GM03348 (cell line): ENCODE results near the gene WDR45B.
A peak's percentile ranks its signal among the peaks of the same experiment; 100 is the strongest.

ENCODE experiments used
- DNase-seq: peaks from one replicate; pipeline ENCODE4 v3.0.0; 2012; ENCODE audit warnings: low spot score

The WDR45B gene

GRCh38 chr17:82677353-82677925 is 29.2 kb upstream of the WDR45B start:
- no peak for DNase-seq

DNA sequence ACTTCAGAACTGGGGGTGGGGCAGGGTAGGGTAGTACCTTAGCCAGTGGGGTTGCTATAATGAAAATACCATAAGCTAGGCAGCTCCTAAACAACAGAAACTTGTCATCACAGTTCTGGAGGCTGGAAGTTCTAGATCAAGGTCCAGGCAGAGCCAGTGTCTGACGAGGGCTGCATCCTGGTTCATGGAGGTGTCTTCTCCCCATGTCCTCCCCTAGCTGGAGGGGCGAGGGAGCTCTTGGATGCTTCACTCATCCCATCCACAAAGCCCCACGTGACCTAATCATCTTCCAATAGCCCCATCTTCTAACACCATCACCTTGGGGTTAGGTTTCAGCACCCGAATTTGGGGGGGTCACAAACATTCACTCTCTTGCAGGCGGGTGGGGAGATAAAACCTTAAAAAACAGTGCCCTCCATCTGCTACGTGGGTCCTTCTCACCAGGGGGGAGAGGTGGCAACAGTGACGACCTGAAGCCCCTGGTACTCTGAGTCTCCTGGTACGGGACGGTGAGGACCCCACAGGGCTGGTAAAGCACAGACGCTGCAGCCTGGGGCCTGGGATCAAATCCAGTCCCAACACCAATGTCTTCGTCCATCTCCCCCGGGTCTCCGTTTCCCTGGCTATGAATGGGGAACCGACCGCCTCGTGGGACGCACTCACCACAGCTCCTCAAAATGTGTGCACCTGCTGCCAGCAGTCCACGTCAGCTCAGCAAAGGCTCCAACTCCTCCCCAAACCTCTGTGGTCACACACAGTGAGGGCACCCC is 27.4 kb upstream of the WDR45B start:
- DNase-seq, result no peak

DNA sequence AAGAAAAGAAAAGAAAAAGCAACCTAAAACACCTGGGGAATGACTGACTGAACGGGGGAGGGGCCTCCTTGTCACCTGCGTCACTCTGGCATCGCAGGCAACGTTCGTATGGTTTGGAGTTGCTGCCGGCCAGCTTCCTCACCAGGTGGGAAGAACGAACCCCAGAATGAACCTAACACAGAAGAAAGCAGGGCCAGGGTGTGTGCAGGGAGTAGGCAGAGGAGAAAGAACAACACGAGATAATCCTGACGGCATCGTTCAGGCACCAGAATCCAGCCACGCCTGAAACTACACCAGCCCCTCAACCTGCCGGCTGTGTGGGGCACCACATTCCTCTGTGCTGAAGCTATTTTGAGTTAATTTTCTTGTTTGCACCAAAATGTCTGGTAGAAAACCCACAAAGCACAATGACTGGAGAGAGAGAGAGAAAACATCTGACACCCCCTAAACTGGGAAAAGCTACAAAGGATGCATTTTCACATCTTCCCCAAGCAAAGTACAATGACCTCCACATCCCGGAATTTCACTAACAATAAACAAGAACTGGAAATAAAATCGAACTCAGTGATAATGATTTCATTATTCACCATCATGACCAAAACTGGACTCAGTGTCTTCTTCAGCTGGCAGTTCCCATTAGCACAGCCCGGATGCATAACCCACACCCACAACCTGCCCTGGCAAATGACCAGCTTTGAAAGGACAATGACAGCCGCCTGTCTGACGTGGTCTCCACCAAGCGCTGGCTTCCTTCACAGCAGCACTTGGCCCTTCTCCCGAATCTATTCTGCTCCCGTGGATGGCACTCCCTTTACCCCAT is 26.6 kb upstream of the WDR45B start:
- no peak for DNase-seq

DNA sequence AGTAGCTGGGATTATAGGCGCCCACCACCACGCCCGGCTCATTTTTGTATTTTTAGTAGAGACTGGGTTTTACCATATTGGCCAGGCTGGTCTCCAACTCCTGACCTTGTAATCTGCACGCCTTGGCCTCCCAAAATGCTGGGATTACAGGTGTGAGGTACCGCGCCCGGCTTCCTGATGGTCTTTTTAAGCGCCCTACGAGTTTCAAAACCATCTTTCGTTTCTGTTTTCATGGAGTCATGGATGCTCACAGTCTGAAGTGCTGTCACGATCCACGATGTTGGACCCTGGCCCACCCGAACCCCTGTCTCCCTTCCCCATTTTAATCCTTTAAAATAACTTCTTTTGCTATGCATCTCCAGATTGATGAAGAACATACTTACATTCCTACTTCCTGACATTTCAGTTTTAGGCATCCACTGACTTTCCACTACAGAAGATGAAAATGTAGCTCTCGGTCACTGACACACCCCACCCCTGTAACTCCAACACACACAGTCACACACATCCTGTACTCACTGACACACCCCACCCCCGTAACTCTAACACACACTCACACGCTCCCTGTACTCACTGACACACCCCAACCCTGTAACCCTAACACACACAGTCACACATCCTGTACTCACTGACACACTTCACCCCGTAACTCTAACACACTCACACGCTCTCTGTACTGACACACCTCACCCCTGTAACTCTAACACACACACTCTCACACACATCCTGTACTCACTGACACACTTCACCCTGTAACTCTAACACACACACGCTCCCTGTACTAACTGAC is 22.6 kb upstream of the WDR45B start:
- no peak for DNase-seq

DNA sequence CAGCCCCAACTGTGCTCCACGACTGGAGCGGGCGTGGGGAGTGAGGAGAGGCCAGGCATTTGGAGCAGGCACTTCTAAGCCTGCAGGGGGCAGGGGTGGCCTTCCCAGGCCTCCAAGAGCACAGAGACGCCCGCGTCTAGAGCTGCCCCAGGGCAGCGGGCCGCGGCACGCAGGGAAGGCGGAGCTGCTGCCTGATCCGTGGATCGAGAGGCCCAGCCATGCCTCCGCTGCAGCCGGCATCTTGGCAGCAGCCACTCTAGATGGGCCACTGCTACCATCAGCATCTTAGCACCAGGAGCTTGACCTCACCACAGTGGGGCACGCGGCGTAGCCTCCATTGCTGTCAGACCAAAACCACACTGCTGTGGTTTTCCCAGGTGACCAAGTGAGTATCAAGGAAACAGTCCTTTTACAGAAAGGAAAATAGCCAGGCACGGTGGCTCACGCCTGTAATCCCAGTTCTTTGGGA is 20.4 kb upstream of the WDR45B start:
- DNase-seq, result peak; percentile 80

DNA sequence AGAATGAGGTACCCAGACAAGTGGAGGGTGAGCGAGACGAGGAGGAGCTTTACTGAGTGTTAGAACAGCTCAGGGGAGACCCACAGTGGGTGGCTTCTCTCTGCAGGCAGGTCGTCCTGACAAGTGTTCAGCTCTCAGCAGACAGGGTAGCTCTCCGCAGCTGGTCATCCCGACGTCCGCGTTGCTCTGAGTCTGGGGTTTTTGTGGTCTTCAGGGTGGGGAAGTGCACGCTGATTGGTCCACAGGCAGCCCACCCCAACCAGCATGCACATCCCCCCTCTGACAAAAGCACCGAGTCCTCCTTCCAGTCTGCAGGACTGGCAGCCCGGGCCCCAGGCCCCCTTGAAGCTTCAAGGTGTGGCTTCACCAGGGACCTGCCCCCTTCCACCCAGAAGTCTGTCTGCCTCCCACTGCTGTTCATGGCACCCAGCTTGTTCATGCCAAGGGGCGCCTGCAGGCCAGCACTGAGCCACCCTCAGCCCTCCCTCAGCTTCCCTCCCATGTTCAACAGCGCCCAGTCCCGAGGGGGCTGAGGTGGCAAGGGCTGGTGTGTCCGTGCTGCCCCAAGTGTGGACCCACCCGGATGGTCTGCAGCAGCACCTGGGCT is 19.9 kb upstream of the WDR45B start:
- DNase-seq, result no peak

GRCh38 chr17:82667668-82668000 is 19.4 kb upstream of the WDR45B start:
- DNase-seq, result no peak

GRCh38 chr17:82666931-82667667 is 18.9 kb upstream of the WDR45B start:
- no peak for DNase-seq

- no peak for DNase-seq
Observed at GRCh38 chr17:82665891-82666290, 17.6 kb upstream of the WDR45B start.

- no peak for DNase-seq
Observed at GRCh38 chr17:82665217-82665616, 17.0 kb upstream of the WDR45B start.

GRCh38 chr17:82664701-82665182 is 16.5 kb upstream of the WDR45B start:
- no peak for DNase-seq

- no peak for DNase-seq
Observed at GRCh38 chr17:82664276-82664575, 16.0 kb upstream of the WDR45B start.

DNA sequence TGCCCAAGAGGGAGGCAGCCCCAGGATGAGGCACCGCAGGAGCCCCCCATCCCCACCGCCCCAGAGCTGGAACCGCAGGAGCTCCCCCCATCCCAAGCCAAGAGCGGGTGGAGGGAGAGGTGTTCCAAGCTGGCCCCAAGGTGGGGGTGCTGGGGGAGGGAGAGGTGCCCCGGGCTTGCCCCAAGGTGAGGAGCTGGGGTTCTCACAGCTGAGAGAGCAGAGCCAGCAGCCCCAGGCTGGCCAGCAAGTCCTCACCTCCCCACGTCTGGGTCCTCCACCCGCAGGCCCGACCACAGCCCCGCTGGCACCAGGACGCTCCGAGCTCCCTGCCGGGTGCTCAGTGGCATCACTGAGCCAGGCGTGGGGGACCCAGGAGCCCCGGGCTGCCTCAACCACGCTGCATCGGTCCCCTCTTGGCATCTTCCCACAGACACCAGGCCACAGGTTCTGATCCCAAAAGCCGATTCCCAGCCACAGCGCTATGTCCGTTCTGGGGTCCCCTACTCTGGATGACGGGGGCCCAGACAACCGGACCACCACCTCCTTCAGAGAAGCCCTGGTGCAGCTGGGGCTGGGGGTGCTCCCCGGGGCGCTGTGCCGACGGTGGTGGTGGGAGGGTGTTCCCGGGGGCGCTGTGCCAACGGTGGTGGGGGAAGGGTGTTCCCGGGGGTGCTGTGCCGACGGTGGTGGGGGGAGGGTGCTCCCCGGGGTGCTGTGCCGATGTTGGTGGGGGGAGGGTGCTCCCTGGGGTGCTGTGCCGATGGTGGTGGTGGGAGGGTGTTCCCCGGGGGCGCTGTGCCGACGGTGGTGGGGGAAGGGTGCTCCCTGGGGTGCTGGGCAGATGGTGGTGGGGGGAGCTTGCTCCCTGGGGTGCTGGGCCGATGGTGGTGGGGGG is 15.4 kb upstream of the WDR45B start:
- DNase-seq, result no peak

DNA sequence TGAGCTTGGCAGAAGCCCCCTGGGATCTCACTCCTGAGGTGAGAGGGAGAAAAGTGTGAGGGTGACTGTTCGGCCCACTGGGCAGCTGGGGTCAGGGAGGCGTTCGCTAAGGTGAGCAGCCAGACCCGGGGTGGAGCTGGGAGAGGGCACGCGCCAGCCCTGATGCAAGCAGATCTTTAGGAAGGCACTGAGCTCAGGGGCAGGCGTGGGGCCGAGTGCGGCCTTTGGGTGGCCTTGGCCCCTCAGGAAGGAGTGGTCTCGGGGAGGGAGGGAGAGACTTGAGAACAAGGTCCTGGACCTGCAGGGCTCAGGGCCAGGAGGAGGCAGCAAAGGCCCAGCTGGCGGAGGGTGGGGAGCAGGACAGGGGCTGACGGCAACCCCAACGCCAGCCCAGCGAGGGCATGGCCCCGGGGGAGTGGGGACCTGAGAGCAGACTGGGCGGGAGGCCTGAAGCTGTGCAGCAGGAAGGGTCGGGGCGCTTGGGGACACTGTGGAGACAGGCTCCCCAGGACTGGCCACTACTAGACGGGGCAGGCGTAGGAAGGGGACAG is 14.5 kb upstream of the WDR45B start:
- no peak for DNase-seq

DNA sequence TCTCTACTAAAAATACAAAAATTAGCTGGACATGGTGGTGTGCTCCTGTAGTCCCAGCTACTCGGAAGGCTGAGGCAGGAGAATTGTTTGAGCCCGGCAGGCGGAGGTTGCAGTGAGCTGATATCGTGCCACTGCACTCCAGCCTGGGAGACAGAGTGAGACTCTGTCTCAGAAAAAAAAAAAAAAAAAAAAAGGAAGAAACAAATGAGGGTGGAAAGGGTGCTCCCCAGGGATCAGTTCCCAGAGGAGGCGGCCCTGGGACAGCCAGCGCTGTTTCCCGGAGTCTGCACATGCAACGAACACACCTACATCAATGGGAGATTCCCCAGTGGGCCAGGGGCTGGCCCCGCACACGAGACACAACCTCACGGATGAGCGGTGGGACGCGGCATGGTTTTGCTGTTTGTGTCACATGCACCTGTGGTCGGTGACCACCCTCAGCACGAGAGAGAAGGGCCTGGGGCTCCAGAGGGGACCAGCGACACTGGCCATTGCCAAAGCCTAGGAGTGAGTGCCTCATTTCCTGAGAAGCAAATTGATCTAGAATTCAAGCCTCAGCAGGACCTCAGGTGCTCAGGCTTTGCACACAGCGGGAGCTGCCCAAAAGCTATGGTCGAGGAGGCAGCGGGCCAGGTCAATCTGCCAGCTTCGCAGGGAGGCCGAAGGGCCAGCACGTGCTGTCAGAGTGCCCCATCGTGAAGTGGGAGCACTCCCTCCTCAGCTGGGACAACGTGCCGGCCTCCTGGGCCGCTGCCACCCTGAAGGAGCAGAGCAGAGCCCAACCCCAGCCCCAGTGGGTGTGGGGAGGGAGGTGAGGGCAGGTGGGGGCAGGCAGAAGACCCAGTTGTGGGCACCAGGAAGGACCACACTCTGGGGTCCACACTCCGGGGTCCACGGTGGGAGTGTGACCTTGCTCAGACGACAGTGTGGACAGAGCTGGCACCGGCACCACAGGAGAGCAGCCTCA is 13.8 kb upstream of the WDR45B start:
- DNase-seq, result no peak

GRCh38 chr17:82659886-82660285 is 11.6 kb upstream of the WDR45B start:
- no peak for DNase-seq

DNA sequence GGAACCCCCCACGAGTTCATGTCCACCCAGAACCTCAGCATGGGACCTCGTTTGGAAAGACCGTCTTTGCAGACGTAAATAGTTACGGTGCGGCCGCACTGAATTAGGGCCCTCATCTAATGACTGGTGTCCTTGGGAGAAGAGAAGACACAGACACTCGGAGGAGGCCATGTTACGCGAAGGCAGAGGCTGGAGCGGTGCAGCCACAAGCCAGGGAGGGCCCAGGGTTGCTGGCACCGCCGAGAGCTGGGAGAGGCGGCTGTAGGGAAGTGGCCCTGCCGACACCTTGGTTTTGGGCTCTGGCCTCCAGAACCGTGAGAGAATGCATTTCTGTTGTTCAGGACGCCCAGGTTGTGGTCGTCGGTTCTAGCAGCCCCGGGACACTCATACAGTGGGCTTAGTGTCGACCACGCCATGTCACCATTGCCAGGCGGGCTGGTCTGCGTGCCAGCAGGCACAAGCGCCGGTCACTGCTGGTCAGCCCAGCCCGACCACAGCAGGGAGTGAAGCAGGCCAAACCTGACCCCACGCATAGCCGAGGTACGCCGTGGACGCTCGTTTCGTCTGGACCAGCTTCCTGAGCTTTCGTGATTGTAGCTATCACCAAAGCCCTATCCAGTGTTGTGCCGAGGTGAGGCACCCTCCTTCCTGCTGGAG is 10.7 kb upstream of the WDR45B start:
- DNase-seq, result no peak

- DNase-seq, result no peak
Observed at GRCh38 chr17:82658331-82658730, 10.1 kb upstream of the WDR45B start.
